SK-MEL-5 (cell line): ENCODE measurements around the gene SUPV3L1. TPM values are rescaled to one million over a fixed set of nuclear protein-coding genes. Genes with fewer than 3 reads are reported as not detected.
"Not testable (repeated sequence)": the region's sequence is repeated elsewhere in the genome, so short reads cannot be mapped to it uniquely, and the experiment has no call there.

Source experiments
- DNase-seq: peaks from one replicate; pipeline ENCODE4 v3.0.0-alpha.2; 2016; ENCODE audit warnings: low read depth, low spot score
- in situ Hi-C: cut with HindIII; loops from 2 replicates; pipeline ENCODE4 v1.10.0; 2016; ENCODE audit warnings: low sequenced_read_pairs, high pct_unique_total_duplicates, low pct_unique_long_range_greater_than_20kb
- total RNA-seq: library from RNA; depleted of rRNA; stranded (reverse); fragments of >200 nt; shearing (Covaris generic); gene quantifications from 2 replicates; pipeline ENCODE4 v1.2.3, GENCODE V29; 2014; rRNA removed

SUPV3L1 gene
- total RNA-seq, 1 experiment from 2014 or later: 24.8 TPM

- DNase-seq: peak; percentile 86
- in situ Hi-C loops: no loop called here
These were observed 62.8 kb downstream of the SUPV3L1 start for GRCh38 chr10:69242852-69243212.

DNA sequence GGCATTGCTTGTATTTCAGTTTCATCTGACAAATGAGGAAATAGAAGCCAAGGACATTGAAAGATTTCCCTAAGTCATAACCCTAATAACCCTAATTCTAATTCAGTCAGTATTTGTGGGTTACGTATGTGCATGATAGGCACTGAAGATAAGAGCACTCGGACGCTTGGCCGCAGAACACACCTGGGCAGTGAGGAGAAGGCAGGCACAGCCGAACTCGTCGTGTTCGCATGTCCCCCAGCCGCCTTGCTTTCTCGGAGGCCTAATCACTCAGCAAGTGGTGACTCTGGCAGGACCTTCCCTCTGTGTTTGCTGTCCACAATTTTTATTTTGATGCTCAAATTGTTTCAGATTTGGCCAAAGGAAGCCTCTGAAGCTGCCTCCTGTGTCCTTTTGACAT is 63.8 kb downstream of the SUPV3L1 start:
- DNase-seq: no peak
- in situ Hi-C loops: no loop called here

- in situ Hi-C loops: no loop called here
These were observed 66.0 kb downstream of the SUPV3L1 start for GRCh38 chr10:69246036-69246435.

DNA sequence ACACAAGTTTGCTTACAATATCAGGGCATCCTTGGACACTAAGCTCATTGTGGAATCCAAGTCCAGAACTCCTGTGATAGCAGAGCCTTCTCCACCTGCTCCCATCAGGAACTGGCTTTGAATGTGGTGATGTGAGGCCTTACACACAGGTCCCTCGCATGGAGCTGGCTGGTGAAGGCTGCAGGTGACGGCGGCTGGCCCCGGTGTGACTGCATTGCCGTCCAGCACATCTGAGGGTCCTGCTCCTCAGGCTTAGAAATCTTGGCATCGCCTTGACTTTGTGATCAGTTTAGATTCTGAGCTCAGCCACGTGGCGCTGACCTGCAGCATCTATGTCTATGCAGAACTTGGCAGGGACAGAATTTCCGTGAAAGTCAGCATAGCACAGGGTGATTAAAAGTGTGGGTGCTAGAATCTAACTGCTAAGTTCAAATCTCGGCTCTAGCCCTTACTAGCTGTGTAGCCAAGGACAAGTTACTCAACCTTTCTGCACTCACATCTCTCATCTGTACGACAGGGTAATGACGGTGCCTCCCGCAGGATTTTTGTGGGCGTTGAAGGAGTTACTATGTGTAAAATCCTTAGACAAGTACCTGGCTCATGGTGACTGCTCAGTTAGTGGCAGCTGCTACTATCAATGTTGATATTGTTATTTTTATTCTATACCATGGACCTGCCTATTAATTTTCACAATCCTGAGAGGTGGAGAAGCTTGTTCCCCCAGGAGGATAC is 66.7 kb downstream of the SUPV3L1 start:
- in situ Hi-C loops: no loop called here
- no peak for DNase-seq

More at GRCh38 chr10:69246036-69246435, 66.0 kb downstream of the SUPV3L1 start:
- no peak for DNase-seq

GRCh38 chr10:69247313-69247710 is 67.3 kb downstream of the SUPV3L1 start:
- no peak for DNase-seq
- in situ Hi-C loops: no loop called here

GRCh38 chr10:69248117-69248730 is 68.2 kb downstream of the SUPV3L1 start:
- no peak for DNase-seq
- in situ Hi-C loops: no loop called here

DNA sequence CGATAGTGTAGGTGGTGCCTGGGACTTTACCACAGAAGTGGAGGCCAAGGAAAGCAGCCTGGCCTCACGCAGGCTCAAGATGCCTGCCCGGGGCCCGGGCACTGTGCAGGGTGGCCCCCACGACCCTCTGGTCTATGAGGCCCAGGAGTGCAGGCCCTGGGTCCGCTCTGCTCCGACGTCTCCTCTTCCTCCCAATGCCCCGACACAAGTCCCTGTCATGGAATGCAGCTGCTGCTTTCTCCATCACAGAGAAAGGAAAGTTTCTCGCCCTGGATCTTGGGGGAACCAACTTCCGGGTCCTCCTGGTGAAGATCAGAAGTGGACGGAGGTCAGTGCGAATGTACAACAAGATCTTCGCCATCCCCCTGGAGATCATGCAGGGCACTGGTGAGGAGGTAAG is 70.0 kb downstream of the SUPV3L1 start:
- no peak for DNase-seq
- in situ Hi-C loops: no loop called here

DNA sequence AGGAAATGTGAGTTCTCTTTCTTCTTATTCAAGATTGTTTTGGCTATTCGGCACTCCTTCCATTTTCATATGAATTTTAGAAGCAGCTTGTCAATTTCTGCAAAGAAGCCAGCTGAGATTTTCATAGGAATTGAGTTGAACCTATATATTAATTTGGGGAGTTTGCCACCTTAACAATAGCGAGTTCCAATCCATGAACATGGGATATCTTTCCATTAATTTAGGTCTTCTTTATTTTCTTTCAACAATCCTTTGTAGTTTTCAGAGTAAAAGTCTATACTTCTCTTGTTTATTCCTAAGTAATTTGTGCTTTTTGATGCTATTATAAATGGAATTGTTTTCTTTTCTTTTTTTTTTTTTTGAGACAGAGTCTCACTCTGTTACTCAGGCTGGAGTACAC is 71.4 kb downstream of the SUPV3L1 start:
- DNase-seq, in situ Hi-C loops: not testable (repeated sequence)

DNA sequence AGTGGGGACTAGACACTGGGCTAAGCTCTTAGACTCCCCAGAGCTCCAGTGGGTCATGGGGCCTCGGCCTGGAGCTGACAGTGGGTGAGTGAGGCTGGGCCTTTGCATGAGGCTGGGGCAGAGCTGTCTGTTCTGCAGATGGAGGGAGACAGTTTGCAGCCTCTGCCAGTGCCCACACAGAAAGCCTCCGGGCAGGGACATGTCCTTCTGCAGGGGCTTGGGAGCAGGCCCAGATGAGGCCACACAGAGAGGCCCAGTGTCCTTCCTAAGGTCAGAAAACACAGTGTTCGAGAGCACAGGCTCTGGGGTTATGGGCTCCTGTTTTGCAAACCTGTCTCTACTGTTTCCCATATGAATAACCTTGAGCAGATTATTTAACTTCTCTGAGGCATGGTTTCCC is 73.1 kb downstream of the SUPV3L1 start:
- in situ Hi-C loops: no loop called here
- DNase-seq: no peak

DNA sequence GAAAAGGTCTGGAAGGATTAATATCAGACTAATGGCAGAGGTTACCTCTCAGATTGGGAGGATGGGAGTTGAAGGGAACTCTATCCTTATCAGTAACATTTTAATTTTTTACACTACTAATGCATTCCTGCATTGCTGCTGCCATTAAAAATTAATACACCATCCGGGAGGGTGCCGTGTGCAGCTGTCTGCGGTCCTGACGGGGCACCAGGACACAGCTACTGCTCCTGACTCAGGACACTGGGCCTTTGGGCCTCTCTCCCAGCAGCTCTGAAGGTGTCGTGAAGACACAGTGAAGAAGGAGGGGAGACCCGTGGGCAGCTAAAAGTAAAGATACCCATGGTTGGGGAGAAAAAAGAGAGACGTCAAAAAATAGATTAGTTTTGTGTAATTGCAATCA is 74.8 kb downstream of the SUPV3L1 start:
- in situ Hi-C loops: no loop called here
- DNase-seq: no peak

Other genes with a start within 250 kb of the SUPV3L1 start
- gene DDX21, start 224.1 kb upstream of the SUPV3L1 start, total RNA-seq: 93.1 and 99.2 TPM in 2 replicates
- 18.9 and 21.2 TPM in 2 replicates for gene KIFBP, start 191.4 kb upstream of the SUPV3L1 start, total RNA-seq
- gene SRGN, start 92.1 kb upstream of the SUPV3L1 start, total RNA-seq: 3.9 and 4.8 TPM in 2 replicates
- 38.7 and 39.7 TPM in 2 replicates for gene VPS26A, start 56.1 kb upstream of the SUPV3L1 start, total RNA-seq
- 0.29 and 0.61 TPM in 2 replicates for gene HKDC1, start 40.1 kb downstream of the SUPV3L1 start, total RNA-seq
- 18.9 and 22.9 TPM in 2 replicates for gene HK1, start 98.3 kb downstream of the SUPV3L1 start, total RNA-seq
- gene TACR2, start 236.7 kb downstream of the SUPV3L1 start, total RNA-seq: 0.27 and 0.32 TPM in 2 replicates